ENCODE data around the gene FGF14.

The FGF14 gene

GRCh38 chr13:102361113-102361512, 40.7 kb downstream of the FGF14 start:
- DNase-seq, result no peak

GRCh38 chr13:102359264-102359663, 42.6 kb downstream of the FGF14 start:
- DNase-seq, result no peak

GRCh38 chr13:102355251-102355650, 46.6 kb downstream of the FGF14 start:
- DNase-seq, result no peak

- DNase-seq, result no peak
Observed at GRCh38 chr13:102354011-102354410, 47.8 kb downstream of the FGF14 start.

- no peak for DNase-seq
Observed at GRCh38 chr13:102351521-102351920, 50.3 kb downstream of the FGF14 start.

- no peak for DNase-seq
Observed at GRCh38 chr13:102347490-102347889, 54.4 kb downstream of the FGF14 start.

- DNase-seq, result no peak
Observed at GRCh38 chr13:102346769-102347168, 55.1 kb downstream of the FGF14 start.

GRCh38 chr13:102344410-102344809, 57.4 kb downstream of the FGF14 start:
- DNase-seq, result no peak

- no peak for DNase-seq
Observed at GRCh38 chr13:102333320-102334198, 68.3 kb downstream of the FGF14 start.

- no peak for DNase-seq
Observed at GRCh38 chr13:102328909-102329308, 72.9 kb downstream of the FGF14 start.

GRCh38 chr13:102327119-102327617, 74.7 kb downstream of the FGF14 start:
- DNase-seq, result no peak

GRCh38 chr13:102326381-102327118, 75.3 kb downstream of the FGF14 start:
- DNase-seq, result no peak

- no peak for DNase-seq
Observed at GRCh38 chr13:102325321-102325720, 76.5 kb downstream of the FGF14 start.

- DNase-seq, result no peak
Observed at GRCh38 chr13:102323505-102323904, 78.3 kb downstream of the FGF14 start.

GRCh38 chr13:102323012-102323411, 78.8 kb downstream of the FGF14 start:
- DNase-seq, result no peak

- DNase-seq, result no peak
Observed at GRCh38 chr13:102322211-102322610, 79.6 kb downstream of the FGF14 start.

GRCh38 chr13:102318233-102318632, 83.6 kb downstream of the FGF14 start:
- DNase-seq, result no peak

- no peak for DNase-seq
Observed at GRCh38 chr13:102317593-102317992, 84.3 kb downstream of the FGF14 start.

- no peak for DNase-seq
Observed at GRCh38 chr13:102316732-102317131, 85.1 kb downstream of the FGF14 start.

- DNase-seq, result no peak
Observed at GRCh38 chr13:102312841-102313240, 89.0 kb downstream of the FGF14 start.

- DNase-seq, result no peak
Observed at GRCh38 chr13:102311901-102312300, 89.9 kb downstream of the FGF14 start.

- DNase-seq, result no peak
Observed at GRCh38 chr13:102311419-102311796, 90.4 kb downstream of the FGF14 start.

GRCh38 chr13:102310691-102311418, 91.0 kb downstream of the FGF14 start:
- DNase-seq, result no peak

Measured in NCI-H526 treated with DMSO at 0.1 percent for 48 hours (cell line).